Mesodermal cell (in vitro differentiated cells): Measurements from ENCODE around the gene ANKRD52.

Experiments used
- H3K27ac ChIP-seq: 2 replicates; pipeline ENCODE4 v1.7.0; 2013; ENCODE audit warnings: mild to moderate bottlenecking, low read depth, low read length, moderate library complexity; ENCODE audit not compliant: severe bottlenecking
- H3K36me3 ChIP-seq: 2 replicates; pipeline ENCODE4 v1.7.1; 2013; ENCODE audit warnings: mild to moderate bottlenecking, low read length, moderate library complexity; ENCODE audit not compliant: control insufficient read depth, insufficient read depth
- H3K4me1 ChIP-seq: one replicate; pipeline ENCODE4 v1.7.1; 2013; ENCODE audit warnings: mild to moderate bottlenecking, low read length; ENCODE audit not compliant: insufficient read depth, control insufficient read depth, poor library complexity, severe bottlenecking
- H3K4me3 ChIP-seq: 2 replicates; pipeline ENCODE4 v1.7.0; 2013; ENCODE audit warnings: low read length, control low read depth, mild to moderate bottlenecking; ENCODE audit not compliant: insufficient read depth, poor library complexity, severe bottlenecking; ENCODE audit errors: extremely low read depth
- H3K9me3 ChIP-seq: 2 replicates; pipeline ENCODE4 v1.7.1; 2013; ENCODE audit warnings: mild to moderate bottlenecking, low read length, moderate library complexity; ENCODE audit not compliant: control insufficient read depth
- whole genome bisulfite sequencing, 2 experiments: methylation state at CpG; one replicate each; pipeline ENCODE4 v1.1.5; 2013; ENCODE audit warnings: missing lambda C conversion rate in 2 of 2; ENCODE audit not compliant: insufficient coverage in 2 of 2; 5-methylcytosine and 5-hydroxymethylcytosine counted together

The ANKRD52 gene

DNA sequence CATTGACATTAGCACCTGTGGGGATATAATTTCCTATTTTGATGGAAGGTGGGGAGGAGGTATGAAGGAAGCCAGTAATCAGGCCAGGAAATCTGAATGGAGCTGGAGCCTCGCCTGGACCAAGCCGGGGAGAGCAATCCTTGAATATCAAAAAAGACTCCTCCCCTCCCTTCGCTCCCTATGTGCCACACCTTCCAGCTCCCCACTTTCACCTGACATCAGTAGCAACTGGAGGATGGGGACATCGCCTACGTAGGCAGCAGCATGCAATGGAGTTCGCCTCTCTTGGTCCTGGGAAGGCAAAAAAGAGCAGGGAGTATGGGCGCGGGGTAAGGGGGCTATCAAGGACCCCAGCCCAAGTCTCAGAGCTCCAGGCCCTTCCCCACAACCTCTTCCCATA, 1.1 kb downstream of the ANKRD52 start:
- Histone ChIP-seq H3K4me3 (peak overlapping the region; percentile 99), H3K9me3 (no peaks in the 10 kb centered on the region), H3K4me1 (peaks cover 11% of the 10 kb centered on the region), H3K36me3 (peaks cover 52% of the 10 kb centered on the region), H3K27ac (peak overlapping the region; percentile 59)
- 17 to 39% methylated on average over 3 to 8 of the region's 8 CpGs for WGBS, 2 experiments

DNA sequence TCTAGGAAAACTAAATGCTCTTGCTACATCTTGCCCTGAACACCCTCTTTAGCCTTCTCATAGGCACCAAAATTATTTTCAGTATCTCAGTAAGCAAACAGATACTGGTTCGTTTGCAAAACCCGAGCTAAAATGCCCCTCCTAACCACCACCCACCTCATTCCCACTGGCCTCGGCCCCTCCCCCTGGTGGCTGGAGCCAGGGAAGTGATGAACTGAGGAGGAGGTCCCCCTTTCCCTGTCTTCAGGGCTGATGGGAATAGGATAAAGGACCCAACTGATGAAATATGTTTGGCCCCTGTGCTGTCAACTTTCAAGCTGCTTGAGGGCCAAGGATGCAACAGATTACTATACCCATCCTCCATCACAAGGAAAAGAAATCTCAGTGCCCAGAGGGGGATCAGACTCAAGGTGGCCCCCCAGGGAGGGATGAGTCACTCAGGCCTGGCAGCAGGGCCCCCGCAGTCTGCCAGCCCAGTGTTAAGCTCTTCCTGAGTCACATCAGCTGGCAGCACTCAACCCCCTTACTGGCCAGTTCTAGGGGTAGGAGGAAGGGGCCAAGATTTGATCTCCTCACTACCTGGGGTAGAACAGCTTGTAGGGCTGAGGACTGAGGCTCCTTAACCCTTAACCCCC, 1.7 kb downstream of the ANKRD52 start:
- Histone ChIP-seq H3K27ac (no peak overlapping the region), H3K4me1 (peaks cover 11% of the 10 kb centered on the region), H3K4me3 (peak overlapping the region; percentile 99), H3K36me3 (peaks cover 58% of the 10 kb centered on the region), H3K9me3 (no peaks in the 10 kb centered on the region)
- 58% methylated on average over 2 of the region's 4 CpGs; no CpG with 5 or more reads in 1 of the 2 experiments for WGBS, 2 experiments

DNA sequence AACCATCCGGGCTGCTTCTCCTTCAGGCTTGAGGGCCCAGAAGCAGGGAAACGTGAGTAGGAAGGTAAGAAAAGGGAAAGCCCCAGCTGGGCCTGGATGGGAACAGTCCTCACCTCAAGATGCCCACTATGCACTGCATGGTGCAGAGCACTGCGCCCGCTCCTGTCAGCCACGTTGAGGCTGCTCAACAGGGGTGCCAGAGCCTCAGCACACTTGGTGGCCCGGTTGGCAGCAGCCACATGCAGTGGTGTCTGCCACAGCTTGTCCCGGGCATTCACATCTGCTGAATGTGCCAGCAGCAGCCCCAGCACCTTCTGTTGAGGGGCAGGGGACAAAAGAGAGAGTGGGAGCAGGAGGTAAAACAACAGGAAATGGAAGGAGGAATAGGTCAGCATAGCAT, 2.5 kb downstream of the ANKRD52 start:
- H3K4me1 ChIP-seq, result peaks cover 11% of the 10 kb centered on the region
- H3K9me3 ChIP-seq, result no peaks in the 10 kb centered on the region
- WGBS, 2 experiments, result 98% methylated on average over 6 to 7 of the region's 7 CpGs
- H3K36me3 ChIP-seq, result peaks cover 64% of the 10 kb centered on the region
- H3K4me3 ChIP-seq, result no peak overlapping the region
- H3K27ac ChIP-seq, result no peak overlapping the region

DNA sequence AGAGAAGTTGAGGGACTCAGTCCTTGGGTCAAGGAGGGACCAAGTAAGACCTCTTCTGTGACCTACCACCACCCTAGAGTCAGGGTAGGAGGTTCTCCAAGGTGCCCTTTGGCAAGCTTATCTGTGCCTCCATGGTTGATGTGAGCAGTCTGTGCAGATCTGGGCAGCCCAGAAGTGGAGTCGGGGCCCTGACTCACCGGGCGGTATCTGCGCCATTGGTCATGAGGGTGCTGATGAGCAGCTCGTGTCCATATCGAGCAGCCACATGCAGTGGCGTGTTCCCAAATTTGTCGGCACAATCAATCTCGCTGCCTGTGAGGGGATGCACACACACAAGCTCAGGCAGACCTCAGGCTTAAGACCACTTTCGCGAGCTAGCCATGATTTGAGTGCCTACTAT, 5.1 kb downstream of the ANKRD52 start:
- H3K4me3 ChIP-seq, result no peak overlapping the region
- no peaks in the 10 kb centered on the region for H3K9me3 ChIP-seq
- peaks cover 90% of the 10 kb centered on the region for H3K36me3 ChIP-seq
- peaks cover 11% of the 10 kb centered on the region for H3K4me1 ChIP-seq
- 98 to 99% methylated on average over 11 of the region's 11 CpGs for WGBS, 2 experiments
- no peak overlapping the region for H3K27ac ChIP-seq

DNA sequence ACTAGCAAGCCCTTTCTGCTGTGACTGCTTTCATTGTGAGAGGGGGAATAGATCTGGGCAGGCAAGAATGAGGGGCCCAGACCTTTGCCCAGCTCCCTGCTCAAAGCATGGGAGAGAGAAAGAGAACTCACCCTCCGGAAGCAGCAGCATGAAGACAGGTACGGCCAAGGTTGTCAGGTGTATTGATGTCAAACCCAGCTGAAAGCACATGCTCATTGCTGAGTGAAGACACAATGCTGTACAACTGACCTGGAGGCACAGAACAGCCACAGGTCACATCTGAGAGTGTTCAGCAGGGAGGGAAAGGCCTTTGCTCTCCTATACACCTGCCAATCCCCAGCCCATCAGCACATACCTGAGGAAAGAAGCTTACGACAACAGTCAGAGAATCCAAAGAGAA, 5.5 kb downstream of the ANKRD52 start:
- H3K4me1 ChIP-seq, result peaks cover 11% of the 10 kb centered on the region
- peaks cover 94% of the 10 kb centered on the region for H3K36me3 ChIP-seq
- no peak overlapping the region for H3K4me3 ChIP-seq
- 92 to 100% methylated on average over 2 to 3 of the region's 3 CpGs for WGBS, 2 experiments
- H3K27ac ChIP-seq, result no peak overlapping the region
- H3K9me3 ChIP-seq, result no peaks in the 10 kb centered on the region

DNA sequence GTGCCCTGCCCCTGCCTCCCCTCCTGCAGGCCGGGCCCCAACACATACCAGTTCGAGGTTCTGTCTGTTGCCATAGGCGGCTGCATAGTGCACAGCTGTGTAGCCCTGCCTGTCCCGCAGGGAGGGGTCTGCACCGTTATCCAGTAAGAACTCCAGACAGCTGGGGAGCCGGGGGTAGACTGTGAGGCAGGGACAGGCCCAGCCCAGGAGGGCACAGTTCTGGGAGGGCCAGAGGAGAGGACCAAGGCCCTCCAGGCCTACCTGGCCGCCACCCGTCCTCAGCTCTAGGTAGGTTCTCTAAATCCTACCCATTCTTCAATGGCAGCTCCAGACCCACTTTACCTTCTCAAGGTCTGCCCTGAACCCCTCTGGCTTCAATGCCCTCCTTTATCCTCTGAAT, 9.5 kb downstream of the ANKRD52 start:
- H3K27ac ChIP-seq, result no peak overlapping the region
- peaks cover 94% of the 10 kb centered on the region for H3K36me3 ChIP-seq
- H3K9me3 ChIP-seq, result no peaks in the 10 kb centered on the region
- H3K4me3 ChIP-seq, result no peak overlapping the region
- WGBS, 2 experiments, result 89 to 96% methylated on average over 6 of the region's 8 CpGs
- H3K4me1 ChIP-seq, result no peaks in the 10 kb centered on the region

DNA sequence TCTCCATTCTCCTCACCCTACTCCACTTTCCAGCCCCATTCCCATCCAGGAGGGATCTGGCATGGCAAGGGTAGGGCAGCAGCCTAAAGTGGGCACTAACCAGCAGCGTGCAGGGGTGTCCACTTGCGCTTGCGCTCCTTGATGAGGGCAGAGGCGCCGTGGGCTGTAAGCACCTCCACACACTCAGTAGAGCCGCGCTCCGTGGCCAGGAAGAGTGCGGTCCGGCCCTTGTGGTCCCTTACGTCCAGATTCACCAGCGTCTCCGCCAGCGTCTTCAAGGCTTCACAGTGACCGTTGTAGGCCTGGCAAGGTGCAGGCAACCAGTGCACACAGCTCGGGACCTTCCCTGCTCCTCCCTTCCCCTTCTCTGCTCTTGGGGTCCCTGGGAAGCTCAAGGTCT, 10.3 kb downstream of the ANKRD52 start:
- peaks cover 94% of the 10 kb centered on the region for H3K36me3 ChIP-seq
- H3K9me3 ChIP-seq, result no peaks in the 10 kb centered on the region
- 95 to 98% methylated on average over 16 of the region's 16 CpGs for WGBS, 2 experiments

DNA sequence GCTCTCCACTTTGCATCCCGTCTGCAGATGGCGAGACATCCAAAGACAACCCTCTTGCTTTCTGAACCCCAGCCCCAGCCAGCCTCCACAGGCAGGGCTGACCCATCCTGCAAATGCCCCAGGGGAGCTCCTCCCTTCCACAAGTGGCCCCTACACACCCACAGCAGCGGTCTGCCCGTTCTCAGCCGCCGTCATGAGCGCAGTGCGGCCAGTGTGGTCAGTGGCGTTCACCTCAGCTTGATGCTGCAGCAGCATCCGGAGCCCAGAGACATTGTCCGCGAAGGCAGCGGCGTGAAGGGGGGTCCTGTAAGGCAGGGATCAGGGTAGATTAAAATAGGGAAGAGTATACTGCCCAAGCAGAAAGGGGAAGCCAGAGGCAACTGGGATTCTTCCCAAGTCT, 13.7 kb downstream of the ANKRD52 start:
- Histone ChIP-seq H3K36me3 (peaks cover 93% of the 10 kb centered on the region), H3K27ac (no peak overlapping the region), H3K4me3 (no peak overlapping the region), H3K4me1 (no peaks in the 10 kb centered on the region), H3K9me3 (no peaks in the 10 kb centered on the region)
- 96% methylated on average over 13 to 14 of the region's 14 CpGs for WGBS, 2 experiments

More for the DNA sequence above, 10.3 kb downstream of the ANKRD52 start:
- H3K4me3 ChIP-seq, result no peak overlapping the region
- no peak overlapping the region for H3K27ac ChIP-seq
- H3K4me1 ChIP-seq, result no peaks in the 10 kb centered on the region

DNA sequence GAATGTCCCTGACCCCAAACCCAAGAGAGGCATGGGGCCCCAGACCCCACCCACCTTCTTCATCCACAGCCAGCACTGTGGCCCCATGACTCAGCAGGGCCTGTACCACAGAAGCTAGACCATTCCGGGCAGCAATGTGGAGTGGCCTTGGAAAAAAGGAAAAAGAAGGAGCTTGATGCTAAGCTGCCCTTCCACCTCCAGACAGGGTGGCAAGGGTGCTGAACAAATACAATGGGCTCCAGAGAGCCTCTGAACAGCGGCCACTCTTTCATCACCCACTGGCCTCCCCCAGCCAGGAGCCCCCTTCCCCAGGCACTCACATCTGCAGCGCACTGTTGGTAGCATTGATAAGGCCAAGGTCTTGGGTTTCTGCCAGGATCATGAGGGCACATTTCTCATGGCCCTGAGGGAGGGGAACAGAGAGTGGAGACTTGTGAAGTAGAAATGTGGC, 14.4 kb downstream of the ANKRD52 start:
- H3K36me3 ChIP-seq, result peaks cover 90% of the 10 kb centered on the region
- H3K27ac ChIP-seq, result no peak overlapping the region
- 93% methylated on average over 3 of the region's 3 CpGs; no CpG with 5 or more reads in 1 of the 2 experiments for WGBS, 2 experiments
- no peaks in the 10 kb centered on the region for H3K9me3 ChIP-seq
- H3K4me1 ChIP-seq, result no peaks in the 10 kb centered on the region
- no peak overlapping the region for H3K4me3 ChIP-seq

DNA sequence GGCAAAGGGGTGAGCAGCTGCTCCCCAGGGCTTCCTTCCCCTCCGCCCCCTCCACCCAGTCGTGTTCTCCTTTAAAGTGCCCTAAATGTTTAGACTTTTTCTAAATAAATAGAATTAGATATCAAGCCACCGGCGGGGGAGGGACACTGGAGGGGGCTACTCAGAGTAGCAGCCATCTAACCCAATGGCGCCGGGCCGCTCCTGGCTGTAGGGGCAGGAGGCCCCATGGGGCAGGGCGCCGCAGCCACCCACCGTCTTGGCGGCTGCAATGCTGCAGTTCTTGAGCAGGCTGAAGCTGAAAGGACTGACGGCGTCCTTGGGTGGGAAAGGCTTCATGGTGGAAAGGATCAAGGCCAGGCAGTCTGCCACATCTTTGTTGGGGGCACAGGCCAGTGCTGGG, 15.2 kb downstream of the ANKRD52 start:
- Histone ChIP-seq H3K4me1 (peaks cover under 1% of the 10 kb centered on the region), H3K36me3 (peaks cover 82% of the 10 kb centered on the region), H3K9me3 (no peaks in the 10 kb centered on the region), H3K27ac (no peak overlapping the region), H3K4me3 (no peak overlapping the region)
- WGBS, 2 experiments, result 97 to 98% methylated on average over 9 to 10 of the region's 13 CpGs

DNA sequence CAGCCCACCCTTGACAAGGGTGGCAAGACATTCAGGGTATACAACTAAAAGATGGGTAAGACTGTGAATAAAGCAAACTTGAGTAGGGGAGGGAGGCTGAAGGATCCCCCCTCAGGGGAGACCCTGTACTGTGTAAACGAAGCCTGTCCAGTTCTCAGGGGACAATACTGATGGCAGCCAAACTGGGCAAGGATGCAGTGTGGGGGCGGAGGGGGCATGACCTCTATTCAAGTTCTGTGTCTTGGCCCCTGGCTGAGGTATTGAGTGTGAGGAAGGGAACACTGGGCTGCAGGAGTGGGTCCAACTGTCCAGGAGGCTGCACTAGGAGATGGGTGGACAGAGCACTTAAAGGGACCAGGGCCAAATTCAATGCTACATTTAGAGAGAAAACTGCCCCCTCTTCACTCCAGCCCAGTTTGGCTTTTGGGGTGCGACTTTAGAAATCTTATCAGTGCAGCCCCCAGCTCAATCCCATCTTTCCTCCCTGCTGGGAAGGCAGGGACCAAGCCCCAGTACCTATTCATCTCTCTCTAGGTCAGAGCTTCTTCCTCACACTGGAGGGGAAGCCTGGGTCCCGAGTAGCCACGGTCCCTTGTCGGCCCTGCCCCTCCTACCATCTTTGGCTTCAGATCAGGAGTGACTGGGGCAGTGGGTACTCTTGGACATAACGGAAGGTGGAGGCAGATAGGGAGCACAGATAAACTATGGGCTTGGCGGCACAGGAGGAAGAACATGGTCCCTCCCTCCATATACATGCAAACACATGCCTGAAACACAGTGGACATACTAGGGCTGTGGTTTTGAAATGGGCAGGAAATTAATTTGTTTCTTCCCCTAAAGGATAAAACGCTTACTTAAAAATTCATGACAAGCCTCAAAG, 16.5 kb downstream of the ANKRD52 start:
- H3K27ac ChIP-seq, result no peak overlapping the region
- peaks cover 4% of the 10 kb centered on the region for H3K4me1 ChIP-seq
- peaks cover 79% of the 10 kb centered on the region for H3K36me3 ChIP-seq
- no peak overlapping the region for H3K4me3 ChIP-seq
- 94% methylated on average over 4 to 8 of the region's 9 CpGs for WGBS, 2 experiments
- no peaks in the 10 kb centered on the region for H3K9me3 ChIP-seq
